ENCODE measurements around the gene TNFAIP8.

The TNFAIP8 gene

DNA sequence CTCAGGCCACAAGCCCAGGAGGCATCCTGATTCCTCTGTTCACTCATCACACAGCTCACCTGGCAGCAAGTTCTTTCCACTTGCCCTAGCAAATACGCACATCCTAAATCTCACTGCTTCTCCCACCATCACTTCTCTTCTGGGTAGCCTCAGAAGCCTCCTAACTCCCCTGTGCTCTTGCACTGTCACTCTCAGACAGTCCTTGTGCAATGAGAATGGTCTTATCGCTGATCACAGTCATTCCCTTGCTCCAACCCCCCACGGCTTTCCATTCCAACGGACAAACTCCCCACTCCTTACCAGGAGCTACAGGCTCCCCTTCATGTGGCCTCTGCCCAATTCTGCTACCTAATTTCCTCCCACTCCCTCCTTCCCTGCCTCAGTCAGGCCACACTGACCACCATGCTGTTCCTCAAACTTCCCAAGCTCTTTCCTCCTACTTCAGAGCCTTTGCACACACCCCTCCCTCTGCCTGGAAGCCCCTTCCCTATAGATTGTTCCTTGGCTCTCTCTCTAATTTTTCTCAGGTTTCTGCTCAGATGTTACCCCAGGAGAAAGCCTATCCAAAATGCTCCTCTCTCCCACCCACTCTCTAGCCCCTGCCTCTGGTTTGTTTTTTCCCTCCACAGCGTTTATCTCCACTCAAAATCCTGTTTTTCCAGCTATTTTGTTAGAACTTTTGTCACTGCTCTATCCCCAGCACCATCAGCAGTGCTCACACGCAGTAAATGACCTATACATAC, 34.1 kb upstream of the TNFAIP8 start:
- no peak for DNase-seq (ENCODE audit: extremely low read depth, low read depth)
- no peak for TF ChIP-seq CTCF (IDR thresholded peaks at IDR 0.05; ENCODE audit: low read depth, low read length)

GRCh38 chr5:119322312-119322947, 33.4 kb upstream of the TNFAIP8 start:
- DNase-seq (ENCODE audit: extremely low read depth, low read depth), result no peak
- no peak for TF ChIP-seq CTCF (IDR thresholded peaks at IDR 0.05; ENCODE audit: low read depth, low read length)

GRCh38 chr5:119322948-119323537, 32.8 kb upstream of the TNFAIP8 start:
- no peak for DNase-seq (ENCODE audit: extremely low read depth, low read depth)
- TF ChIP-seq CTCF (IDR thresholded peaks at IDR 0.05; ENCODE audit: low read depth, low read length), result no peak

DNA sequence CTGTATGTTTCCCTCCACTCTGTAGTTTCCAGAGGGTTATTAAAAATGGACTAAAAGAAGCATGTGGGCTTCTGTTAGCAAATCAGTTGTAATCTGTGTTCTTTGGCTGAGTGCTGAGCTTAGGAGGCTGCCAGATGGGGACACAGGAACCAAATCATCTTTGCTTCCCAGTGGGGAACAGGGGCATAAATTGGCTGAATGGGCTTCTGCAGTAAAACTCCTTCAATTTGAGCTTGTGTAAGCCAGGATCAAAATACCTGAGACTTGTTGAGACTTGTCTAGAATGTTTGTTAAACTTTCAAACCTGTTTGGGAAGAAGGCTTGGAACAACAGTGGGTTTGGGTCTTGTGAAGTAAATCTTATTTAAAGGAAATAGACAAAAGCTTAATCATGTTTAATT, 32.2 kb upstream of the TNFAIP8 start:
- no peak for DNase-seq (ENCODE audit: extremely low read depth, low read depth)
- TF ChIP-seq CTCF (IDR thresholded peaks at IDR 0.05; ENCODE audit: low read depth, low read length), result no peak

GRCh38 chr5:119324842-119325241, 31.0 kb upstream of the TNFAIP8 start:
- TF ChIP-seq CTCF (IDR thresholded peaks at IDR 0.05; ENCODE audit: low read depth, low read length), result no peak
- DNase-seq (ENCODE audit: extremely low read depth, low read depth), result no peak

DNA sequence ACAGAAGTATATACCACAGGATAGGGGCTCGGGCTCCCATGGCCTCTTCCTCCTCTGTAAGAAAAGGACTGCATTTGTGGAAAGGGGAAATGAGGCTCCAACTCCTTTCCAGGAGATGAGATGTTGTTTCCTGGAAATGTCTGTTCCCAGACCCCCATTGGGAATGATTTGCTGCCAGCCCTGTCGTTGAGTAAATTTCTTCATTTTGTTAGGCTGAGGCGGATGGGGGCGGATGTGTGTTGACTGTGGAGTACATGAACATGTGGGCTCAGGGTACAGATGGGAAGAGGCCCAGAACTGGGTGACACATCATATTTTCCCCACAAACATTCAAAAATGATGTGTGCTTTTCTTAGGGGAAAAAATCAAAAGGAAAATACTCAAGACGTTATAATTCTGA, 28.8 kb upstream of the TNFAIP8 start:
- no peak for TF ChIP-seq CTCF (IDR thresholded peaks at IDR 0.05; ENCODE audit: low read depth, low read length)
- DNase-seq (ENCODE audit: extremely low read depth, low read depth), result no peak

Data from AG09319 (cell line).